ENCODE measurements around the gene TBC1D17. TPM values are rescaled to one million over a fixed set of nuclear protein-coding genes. Genes with fewer than 3 reads are reported as not detected.

Gene TBC1D17
- total RNA-seq, 1 donor from 2014 or later: 2.1 TPM

GRCh38 chr19:49891393-49891792 is 13.9 kb downstream of the TBC1D17 start:
- no peaks in the 10 kb centered on the region for H3K27me3 ChIP-seq (ENCODE audit: control insufficient read depth, insufficient read depth, low read length)
- DNase-seq (ENCODE audit: low read depth): no peak
- FAIRE-seq: no peak
- TF ChIP-seq, protein P1, sequence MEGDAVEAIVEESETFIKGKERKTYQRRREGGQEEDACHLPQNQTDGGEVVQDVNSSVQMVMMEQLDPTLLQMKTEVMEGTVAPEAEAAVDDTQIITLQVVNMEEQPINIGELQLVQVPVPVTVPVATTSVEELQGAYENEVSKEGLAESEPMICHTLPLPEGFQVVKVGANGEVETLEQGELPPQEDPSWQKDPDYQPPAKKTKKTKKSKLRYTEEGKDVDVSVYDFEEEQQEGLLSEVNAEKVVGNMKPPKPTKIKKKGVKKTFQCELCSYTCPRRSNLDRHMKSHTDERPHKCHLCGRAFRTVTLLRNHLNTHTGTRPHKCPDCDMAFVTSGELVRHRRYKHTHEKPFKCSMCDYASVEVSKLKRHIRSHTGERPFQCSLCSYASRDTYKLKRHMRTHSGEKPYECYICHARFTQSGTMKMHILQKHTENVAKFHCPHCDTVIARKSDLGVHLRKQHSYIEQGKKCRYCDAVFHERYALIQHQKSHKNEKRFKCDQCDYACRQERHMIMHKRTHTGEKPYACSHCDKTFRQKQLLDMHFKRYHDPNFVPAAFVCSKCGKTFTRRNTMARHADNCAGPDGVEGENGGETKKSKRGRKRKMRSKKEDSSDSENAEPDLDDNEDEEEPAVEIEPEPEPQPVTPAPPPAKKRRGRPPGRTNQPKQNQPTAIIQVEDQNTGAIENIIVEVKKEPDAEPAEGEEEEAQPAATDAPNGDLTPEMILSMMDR (IDR thresholded peaks at IDR 0.05; ENCODE audit: insufficient read depth, low read length, severe bottlenecking): no peak
- no peak overlapping the region for H3K4me3 ChIP-seq (ENCODE audit: low read depth, low read length)
- H3K36me3 ChIP-seq (ENCODE audit: control insufficient read depth, insufficient read depth, low read length): no peaks in the 10 kb centered on the region

GRCh38 chr19:49892716-49893115 is 15.2 kb downstream of the TBC1D17 start:
- FAIRE-seq: no peak
- Histone ChIP-seq H3K4me3 (ENCODE audit: low read depth, low read length) (no peak overlapping the region), H3K36me3 (ENCODE audit: control insufficient read depth, insufficient read depth, low read length) (no peaks in the 10 kb centered on the region), H3K27me3 (ENCODE audit: control insufficient read depth, insufficient read depth, low read length) (no peaks in the 10 kb centered on the region)
- no peak for DNase-seq (ENCODE audit: low read depth)
- TF ChIP-seq, protein P1 (IDR thresholded peaks at IDR 0.05; ENCODE audit: insufficient read depth, low read length, severe bottlenecking): no peak

- Histone ChIP-seq H3K36me3 (ENCODE audit: control insufficient read depth, insufficient read depth, low read length) (no peaks in the 10 kb centered on the region), H3K4me3 (ENCODE audit: low read depth, low read length) (no peak overlapping the region), H3K27me3 (ENCODE audit: control insufficient read depth, insufficient read depth, low read length) (no peaks in the 10 kb centered on the region)
- no peak for FAIRE-seq
- TF ChIP-seq, protein P1 (IDR thresholded peaks at IDR 0.05; ENCODE audit: insufficient read depth, low read length, severe bottlenecking): no peak
- no peak for DNase-seq (ENCODE audit: low read depth)
Measured at GRCh38 chr19:49894011-49894664, 16.6 kb downstream of the TBC1D17 start.

DNA sequence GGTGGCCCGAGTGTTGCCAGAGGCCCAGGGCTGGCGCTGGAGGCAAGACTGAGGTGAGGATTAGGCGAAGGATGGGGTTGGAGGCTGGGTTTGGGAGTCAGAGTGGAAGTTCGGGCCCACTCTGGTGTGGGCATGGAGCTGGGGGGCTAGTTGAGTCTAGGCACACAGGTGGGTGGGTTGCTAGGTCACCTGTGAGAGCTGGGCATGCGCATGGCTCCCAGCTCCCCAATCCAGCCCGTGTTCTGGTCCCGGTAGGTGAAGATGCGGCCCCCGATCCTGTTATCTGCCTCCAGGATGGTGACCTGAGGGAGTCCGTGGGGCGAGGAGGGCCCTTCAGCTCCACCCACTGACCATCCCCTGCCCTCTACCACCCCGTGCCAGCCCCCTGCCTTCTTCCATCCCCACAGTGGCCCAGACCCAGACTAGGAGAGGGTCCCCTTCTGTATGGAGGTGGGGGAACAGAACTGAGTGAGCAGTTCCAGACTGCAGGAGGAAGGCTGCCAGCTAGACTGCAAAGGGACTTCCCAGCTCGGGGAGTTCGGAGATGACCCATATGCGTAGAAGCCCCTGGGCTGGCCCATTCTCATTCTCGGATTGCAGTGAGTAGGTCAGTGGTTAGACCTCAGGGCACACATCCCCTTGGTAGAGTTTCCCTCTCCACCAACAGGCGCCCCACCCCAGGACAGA is 17.5 kb downstream of the TBC1D17 start:
- FAIRE-seq: no peak
- DNase-seq (ENCODE audit: low read depth): no peak

DNA sequence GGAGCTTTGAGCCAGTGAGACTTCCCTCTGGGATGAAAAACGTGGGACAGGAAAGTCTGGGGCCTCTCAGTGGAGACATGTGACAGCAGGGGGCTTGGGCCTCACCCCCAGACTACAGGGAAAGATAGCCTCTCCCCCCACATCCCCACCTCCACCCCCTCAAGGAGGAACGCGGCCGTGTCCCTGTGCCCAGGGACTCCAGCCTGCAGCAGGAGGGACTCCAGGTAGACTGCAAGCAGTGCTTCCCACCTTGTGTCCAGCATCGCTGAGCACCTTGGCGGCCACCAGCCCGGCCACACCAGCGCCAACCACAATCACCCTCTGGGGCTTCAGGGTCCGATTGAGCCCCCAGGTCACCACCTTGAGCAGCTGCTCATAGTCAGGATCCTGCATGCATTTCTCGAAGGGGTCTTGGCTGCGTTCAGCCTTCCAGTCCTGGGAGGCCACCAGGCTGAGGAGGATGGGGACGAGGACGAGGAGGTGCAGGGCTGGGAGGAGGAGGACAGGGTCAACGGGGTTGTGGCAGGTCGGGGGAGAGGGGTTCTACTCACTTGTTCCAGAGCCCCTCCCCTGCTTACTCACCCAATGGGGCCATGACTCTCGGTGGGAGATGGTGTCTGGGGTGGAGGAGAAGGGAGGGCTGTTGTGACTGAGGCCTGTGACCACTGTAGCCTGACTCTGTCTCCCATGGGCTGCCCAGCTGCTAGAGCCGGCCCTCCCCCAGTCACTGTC is 18.2 kb downstream of the TBC1D17 start:
- FAIRE-seq (no peak), DNase-seq (ENCODE audit: low read depth) (no peak)
- H3K27me3 ChIP-seq (ENCODE audit: control insufficient read depth, insufficient read depth, low read length): no peaks in the 10 kb centered on the region
- TF ChIP-seq, protein P1 (IDR thresholded peaks at IDR 0.05; ENCODE audit: insufficient read depth, low read length, severe bottlenecking): no peak
- H3K36me3 ChIP-seq (ENCODE audit: control insufficient read depth, insufficient read depth, low read length): no peaks in the 10 kb centered on the region
- no peak overlapping the region for H3K4me3 ChIP-seq (ENCODE audit: low read depth, low read length)

More for the DNA sequence above, 17.5 kb downstream of the TBC1D17 start:
- H3K4me3 ChIP-seq (ENCODE audit: low read depth, low read length): no peak overlapping the region
- H3K27me3 ChIP-seq (ENCODE audit: control insufficient read depth, insufficient read depth, low read length): no peaks in the 10 kb centered on the region
- H3K36me3 ChIP-seq (ENCODE audit: control insufficient read depth, insufficient read depth, low read length): no peaks in the 10 kb centered on the region
- TF ChIP-seq, protein P1 (IDR thresholded peaks at IDR 0.05; ENCODE audit: insufficient read depth, low read length, severe bottlenecking): no peak
